GM21360 (cell line): ENCODE data around the gene AKAP1.
"Not testable (repeated sequence)": the region's sequence is repeated elsewhere in the genome, so short reads cannot be mapped to it uniquely, and the experiment has no call there.

ENCODE experiments used
- ATAC-seq: cut with Tn5 transposase; IDR thresholded peaks from one replicate; pipeline ENCODE4 v1.9.1; 2021; ENCODE audit warnings: mild to moderate bottlenecking, moderate library complexity; ENCODE audit not compliant: unreplicated experiment

AKAP1 gene

DNA sequence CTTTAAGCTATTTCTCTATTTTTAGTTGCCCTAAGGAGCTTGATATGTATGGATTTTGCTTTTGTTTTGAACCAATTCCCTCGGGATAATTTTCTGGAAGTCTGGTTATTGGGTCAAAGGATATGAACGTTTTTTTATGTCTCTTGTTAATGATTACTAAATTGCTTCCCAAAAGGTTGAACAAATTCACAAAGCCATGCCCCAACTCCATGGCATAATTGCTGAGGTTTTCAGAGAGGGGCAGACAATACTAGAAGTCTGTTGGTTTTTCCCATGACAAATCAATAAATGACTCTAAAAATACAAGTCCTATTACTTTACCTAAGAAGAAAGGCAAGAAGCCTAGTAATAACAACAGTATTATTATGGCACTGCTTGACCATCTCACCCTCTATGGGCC lies 11.4 kb upstream of the AKAP1 start:
- ATAC-seq: no peak

GRCh38 chr17:57075193-57075592 lies 9.9 kb upstream of the AKAP1 start:
- no peak for ATAC-seq

DNA sequence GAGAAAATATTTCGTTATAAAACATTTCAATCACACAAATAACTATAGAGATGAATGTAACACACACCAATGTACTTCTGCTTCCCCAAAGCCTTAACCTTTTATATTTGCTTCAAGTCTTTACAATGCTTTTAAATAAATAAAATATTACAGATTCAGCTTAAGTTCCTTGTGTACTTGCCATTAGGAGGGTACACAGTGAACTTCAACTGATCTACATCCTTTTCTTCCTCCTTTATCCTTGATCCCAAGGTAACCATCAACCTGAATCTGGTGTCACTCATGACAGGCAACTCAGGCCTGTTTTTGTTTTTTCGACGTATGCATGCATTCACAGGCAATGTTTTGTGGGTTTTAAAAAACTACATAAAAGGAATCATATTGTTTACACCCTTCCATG lies 9.3 kb upstream of the AKAP1 start:
- no peak for ATAC-seq

GRCh38 chr17:57077000-57077399 lies 8.0 kb upstream of the AKAP1 start:
- no peak for ATAC-seq

GRCh38 chr17:57078274-57078673 lies 6.8 kb upstream of the AKAP1 start:
- no peak for ATAC-seq

- no peak for ATAC-seq
Observed at GRCh38 chr17:57080718-57081117, 4.3 kb upstream of the AKAP1 start.

DNA sequence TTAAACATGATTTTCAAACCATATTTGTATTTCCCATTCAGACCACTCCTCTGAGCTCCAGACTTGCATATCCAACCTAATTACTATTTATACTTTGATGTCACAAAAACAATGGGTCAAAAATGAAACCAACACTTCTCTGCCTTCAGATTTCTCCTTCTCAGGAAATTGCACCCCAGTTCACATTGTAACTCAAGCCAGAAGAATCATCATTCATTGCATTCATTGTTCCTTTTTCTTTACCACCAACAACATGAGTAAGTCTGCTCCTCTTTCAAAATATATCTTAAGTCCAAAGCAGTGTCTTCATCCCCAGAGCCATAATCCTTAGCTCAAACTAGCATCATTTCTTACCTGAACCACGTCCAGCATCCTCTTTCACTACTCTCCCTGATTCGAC lies 2.6 kb upstream of the AKAP1 start:
- no peak for ATAC-seq

- no peak for ATAC-seq
Observed at GRCh38 chr17:57084361-57084801, 665 bp upstream of the AKAP1 start.

DNA sequence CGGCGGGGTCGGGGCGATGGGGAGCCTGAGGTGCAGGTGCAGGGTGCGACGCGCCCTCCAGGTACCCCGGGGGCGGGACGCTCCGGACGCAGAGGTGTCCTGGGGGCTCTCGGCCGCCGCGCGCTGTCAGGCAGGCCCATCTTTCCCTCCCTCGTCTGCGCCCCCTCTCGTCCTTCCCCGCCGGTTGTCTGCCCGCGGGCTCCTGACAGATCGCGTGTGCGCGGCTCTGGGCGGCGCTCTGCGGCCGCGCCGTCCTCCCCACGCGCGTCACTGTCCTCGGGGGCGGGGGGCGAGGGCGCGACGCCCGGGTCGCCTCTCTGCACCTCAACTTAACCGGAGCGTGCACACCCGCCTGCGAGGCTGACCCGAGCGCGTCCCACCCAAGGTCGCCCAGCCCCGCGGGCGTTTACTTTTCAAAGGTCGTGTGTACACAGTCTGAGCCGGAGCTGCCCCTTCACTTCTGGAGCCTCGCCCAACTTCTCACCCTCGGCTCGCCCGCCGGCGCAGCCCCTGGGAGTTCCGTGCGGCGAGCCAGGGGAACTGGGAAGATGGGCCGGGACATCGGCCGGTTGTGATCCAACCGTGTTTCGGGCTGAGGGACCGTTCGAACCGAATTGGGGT lies 512 bp downstream of the AKAP1 start:
- peak; percentile 25 for ATAC-seq

DNA sequence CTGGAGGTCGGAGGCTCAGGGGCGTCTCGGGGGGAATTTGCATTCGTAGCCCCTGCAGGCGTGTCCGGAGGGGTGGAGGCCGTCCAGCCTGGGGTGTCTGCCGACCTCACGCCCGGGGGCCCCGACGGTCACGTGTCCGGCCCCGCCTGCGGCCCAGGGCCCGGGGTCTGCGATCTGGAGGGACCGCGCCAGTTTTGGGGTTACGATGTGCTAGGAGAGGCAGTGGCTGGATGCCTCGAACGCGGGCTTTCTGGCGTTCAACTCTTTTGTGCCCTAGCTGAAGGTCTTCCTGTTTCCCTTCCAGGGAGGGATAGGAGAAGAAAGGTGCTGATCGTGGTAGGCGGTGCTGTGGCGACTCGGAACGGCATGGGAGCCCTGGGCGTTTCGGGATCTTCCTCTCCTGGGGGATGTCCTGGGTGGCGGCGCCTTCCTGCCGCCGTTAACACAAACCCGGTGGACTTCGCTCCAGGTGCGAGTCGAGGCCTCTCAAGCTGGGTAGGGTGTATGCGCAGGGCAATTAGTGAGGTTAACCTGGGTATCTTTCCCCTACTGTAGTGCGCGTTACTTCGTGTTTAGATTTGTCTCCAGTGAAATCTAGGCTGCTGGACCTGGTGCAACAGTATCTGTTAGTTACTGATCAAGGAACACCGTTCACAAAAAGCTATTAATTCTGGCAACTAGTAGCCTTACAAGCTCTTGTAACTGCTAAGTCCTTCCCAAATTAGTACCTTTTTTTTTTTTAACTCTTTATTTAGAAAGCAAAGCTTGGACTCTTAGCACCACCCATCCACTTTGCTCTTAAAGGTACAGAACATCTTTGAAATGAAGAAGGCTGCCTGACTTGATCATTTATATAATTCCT lies 1.3 kb downstream of the AKAP1 start:
- no peak for ATAC-seq

DNA sequence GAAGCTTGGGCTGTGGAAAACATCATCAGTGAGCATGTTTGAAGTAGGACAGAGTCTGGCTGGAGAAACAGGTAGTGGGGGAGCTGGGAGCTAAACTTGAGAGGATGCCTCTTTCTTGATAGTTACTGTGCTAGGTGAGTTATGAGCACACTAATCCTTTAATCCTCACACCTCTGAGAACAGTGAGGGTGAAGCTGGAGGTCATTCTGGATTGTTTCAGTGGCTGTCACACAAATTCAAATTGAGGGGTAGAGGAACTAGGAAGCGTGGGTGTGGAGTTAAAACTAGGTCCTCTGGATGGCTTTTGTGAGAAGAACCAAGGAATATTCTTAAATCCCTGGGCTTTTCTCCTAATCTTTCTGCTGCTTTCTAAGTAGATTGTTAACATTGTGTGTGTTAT lies 3.3 kb downstream of the AKAP1 start:
- ATAC-seq: no peak

DNA sequence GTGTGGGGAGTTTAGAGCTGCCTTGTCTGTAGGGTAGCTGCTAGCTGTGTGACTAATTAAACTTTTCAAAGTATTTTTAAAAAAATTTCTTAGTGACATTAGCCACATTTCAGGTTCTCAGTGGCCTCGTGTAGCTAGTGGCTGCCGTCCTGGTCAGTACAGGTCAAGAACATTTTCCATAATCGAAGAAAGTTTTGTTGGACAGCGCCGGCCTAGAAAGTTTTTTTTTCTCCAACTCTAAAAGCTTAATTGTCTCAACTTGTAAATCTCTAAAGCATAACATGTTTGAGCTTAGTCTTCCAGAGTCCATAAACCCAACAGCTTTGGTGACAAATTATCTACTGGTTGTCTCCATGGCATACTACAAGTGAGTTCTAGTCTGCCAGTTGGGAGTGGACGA lies 4.3 kb downstream of the AKAP1 start:
- ATAC-seq: no peak

GRCh38 chr17:57090560-57091185 lies 5.6 kb downstream of the AKAP1 start:
- ATAC-seq: no peak

DNA sequence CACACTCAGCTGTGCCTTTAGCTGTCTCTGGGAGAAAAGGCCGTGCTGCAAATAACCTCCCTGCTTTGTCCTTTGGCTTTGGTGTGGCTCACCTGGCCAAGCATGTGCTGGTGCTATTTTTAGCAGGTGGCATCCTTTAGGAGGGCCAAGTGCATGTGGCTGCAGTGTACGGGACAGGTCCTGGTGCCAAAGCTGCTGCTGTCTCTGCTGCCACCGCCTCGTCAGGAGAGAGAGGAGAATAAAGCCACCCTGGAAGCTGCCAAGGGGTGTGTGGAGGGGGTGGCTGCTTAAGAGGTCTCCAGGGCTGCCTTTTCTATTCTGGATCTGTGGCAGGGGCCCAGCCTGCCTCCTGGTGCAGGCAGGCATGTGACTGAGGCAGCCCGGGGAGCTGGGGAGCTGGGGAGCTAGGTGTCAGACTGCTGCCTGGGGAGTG lies 6.2 kb downstream of the AKAP1 start:
- ATAC-seq: no peak

- no peak for ATAC-seq
Observed at GRCh38 chr17:57092171-57092570, 7.1 kb downstream of the AKAP1 start.

- no peak for ATAC-seq
Observed at GRCh38 chr17:57092779-57093178, 7.7 kb downstream of the AKAP1 start.

- ATAC-seq: no peak
Observed at GRCh38 chr17:57096472-57097202, 11.6 kb downstream of the AKAP1 start.

DNA sequence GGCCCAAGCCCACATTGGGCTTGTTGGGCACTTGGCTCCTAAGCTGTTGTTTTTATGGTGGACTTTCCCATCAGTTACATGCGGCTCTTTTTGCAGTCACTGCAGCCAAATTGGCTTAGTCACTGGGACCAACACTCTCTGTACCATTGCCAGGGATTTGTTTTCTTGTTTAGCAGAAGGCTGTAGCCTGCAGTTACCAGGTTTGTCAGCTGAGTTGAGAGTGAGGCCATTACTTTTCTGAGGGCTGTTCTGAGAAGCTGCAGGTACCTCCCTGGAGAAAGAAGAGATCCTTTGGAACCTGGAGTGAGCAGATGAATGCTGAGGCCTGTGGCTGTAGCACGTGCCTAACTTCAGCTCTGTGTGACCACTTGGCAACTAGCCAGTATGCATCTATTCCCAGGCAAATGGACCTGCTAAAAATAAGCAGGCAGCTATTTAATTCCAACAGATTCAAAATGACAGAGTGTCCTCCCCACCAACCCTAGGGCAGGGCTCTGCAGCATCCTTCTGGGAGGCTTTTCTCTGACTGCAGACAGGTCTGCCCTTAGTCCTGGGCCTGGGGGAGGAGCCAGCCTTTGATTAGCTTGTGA lies 12.9 kb downstream of the AKAP1 start:
- ATAC-seq: no peak

GRCh38 chr17:57099165-57099564 lies 14.1 kb downstream of the AKAP1 start:
- ATAC-seq: peak; percentile 88

GRCh38 chr17:57102122-57102521 lies 17.1 kb downstream of the AKAP1 start:
- no peak for ATAC-seq

DNA sequence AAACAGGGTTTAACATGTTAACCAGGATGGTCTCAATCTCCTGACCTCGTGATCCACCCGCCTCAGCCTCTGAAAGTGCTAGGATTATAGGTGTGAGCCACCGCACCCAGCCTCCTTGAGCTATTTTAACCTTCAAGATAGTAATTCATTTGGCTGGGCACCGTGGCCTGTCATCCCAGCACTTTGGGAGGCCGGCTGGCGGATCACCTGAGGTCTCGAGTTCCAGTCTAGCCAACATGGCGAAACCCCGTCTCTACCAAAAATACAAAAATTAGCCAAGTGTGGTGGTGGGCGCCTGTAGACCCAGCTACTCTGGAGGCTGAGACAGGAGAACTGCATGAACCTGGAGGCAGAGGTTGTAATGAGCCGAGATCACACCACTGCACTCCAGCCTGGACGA lies 17.6 kb downstream of the AKAP1 start:
- not testable (repeated sequence) for ATAC-seq
